ENCODE results near the gene PHGDH.

DNA sequence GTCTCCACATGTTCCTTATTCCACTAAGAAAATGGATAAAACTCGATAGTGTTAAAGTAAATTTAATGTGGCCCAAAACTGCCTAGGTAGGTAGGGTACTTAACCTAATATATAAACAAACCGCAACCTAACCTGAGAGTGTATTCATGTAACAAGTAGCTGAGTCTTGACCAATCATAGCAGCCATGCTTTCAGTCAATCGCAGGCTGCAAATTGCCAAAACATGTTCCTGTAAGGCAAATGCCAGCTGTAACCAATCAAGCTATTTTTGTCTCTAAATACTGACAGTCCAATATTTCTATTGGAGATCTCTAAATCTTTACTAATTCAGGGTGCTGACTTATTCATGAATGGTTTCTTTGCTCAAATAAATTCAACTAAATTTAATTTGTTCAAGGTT lies 60.0 kb downstream of the PHGDH start:
- TF ChIP-seq POLR2AphosphoS5 (IDR thresholded peaks at IDR 0.05; ENCODE audit: low read depth, low read length): no peak
- TF ChIP-seq, protein P1, sequence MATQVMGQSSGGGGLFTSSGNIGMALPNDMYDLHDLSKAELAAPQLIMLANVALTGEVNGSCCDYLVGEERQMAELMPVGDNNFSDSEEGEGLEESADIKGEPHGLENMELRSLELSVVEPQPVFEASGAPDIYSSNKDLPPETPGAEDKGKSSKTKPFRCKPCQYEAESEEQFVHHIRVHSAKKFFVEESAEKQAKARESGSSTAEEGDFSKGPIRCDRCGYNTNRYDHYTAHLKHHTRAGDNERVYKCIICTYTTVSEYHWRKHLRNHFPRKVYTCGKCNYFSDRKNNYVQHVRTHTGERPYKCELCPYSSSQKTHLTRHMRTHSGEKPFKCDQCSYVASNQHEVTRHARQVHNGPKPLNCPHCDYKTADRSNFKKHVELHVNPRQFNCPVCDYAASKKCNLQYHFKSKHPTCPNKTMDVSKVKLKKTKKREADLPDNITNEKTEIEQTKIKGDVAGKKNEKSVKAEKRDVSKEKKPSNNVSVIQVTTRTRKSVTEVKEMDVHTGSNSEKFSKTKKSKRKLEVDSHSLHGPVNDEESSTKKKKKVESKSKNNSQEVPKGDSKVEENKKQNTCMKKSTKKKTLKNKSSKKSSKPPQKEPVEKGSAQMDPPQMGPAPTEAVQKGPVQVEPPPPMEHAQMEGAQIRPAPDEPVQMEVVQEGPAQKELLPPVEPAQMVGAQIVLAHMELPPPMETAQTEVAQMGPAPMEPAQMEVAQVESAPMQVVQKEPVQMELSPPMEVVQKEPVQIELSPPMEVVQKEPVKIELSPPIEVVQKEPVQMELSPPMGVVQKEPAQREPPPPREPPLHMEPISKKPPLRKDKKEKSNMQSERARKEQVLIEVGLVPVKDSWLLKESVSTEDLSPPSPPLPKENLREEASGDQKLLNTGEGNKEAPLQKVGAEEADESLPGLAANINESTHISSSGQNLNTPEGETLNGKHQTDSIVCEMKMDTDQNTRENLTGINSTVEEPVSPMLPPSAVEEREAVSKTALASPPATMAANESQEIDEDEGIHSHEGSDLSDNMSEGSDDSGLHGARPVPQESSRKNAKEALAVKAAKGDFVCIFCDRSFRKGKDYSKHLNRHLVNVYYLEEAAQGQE (IDR thresholded peaks at IDR 0.05; ENCODE audit: insufficient read depth in 1 of 2, low read depth in 2 of 2, low read length in 2 of 2): no peak
- TF ChIP-seq FOXP2 (optimal IDR thresholded peaks at IDR 0.05; ENCODE audit: borderline replicate concordance, extremely low read depth, extremely low read length, insufficient read depth): no peak

All from PFSK-1 (cell line).